D721Med (cell line): ENCODE data around the gene NDUFS8.

Experiments used
- DNase-seq: peaks from one replicate; pipeline ENCODE4 v3.0.0; 2011; ENCODE audit warnings: low spot score; ENCODE audit not compliant: insufficient read length
- FAIRE-seq: peaks from 2 replicates; lab custom pipeline; 2011; peaks lifted over from hg19 to GRCh38; lab: Jason Lieb, UNC
- CTCF ChIP-seq: IDR thresholded peaks from 2 replicates; pipeline ENCODE4 v1.5.1; 2012; ENCODE audit warnings: mild to moderate bottlenecking, control low read depth; ENCODE audit not compliant: insufficient read depth; ENCODE audit errors: missing control alignments

Gene NDUFS8

GRCh38 chr11:68036141-68036716, 5.7 kb downstream of the NDUFS8 start:
- no peak for TF ChIP-seq CTCF
- FAIRE-seq (no peak), DNase-seq (no peak)

DNA sequence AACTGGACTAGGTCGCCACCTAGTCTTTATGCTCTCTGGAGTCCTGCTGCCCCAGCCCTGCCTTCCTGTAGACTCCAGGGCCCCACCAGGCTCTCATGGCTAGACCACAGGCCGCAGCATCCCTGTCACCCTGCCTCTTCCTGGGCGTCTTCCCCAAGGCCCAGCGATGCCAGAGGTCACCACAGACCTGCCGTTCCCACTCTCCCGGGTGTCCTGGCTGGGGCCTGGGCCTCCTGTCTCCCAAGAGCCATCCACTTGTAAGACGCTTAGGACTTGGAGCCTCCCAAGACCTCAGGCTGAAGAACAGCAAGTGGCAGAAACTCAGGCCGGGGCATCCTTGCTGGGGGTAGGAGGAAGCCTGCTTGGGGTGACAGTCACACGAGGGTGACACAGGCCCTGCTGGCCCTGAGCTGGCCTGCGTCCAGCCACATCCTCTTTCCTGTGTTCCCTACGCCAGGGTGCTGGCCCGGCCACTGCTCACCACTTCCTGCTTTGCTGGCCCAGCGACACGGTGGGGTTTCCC, 6.3 kb downstream of the NDUFS8 start:
- FAIRE-seq: no peak
- DNase-seq: no peak
- no peak for TF ChIP-seq CTCF

- TF ChIP-seq CTCF: no peak
- FAIRE-seq (no peak), DNase-seq (no peak)
These were observed 7.1 kb downstream of the NDUFS8 start for GRCh38 chr11:68037411-68038225.

DNA sequence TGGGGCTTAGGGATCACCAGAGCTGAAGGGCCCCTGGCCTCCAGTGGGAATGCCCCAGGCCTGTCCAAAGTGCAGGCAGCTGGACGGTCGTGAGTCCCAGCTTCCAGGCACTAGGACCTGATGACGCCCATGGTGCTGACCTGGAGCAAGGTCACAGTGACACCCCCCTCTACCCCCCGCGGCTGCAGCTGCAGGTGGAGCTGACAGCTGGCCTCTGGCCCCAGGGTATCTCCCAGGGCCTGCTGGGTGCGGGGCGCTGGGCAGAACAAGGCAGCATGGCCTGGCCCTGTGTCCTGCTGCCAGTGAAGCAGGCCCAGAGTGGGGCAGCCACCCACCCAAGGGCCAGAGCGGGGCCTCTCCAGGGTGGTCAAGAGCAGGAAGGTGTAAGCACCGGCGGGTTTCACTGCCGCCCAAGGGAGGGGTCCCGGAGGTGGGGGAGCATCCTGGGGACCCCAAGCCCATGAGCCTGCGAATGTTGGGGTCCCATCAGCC, 7.8 kb downstream of the NDUFS8 start:
- no peak for FAIRE-seq
- no peak for TF ChIP-seq CTCF
- DNase-seq: no peak

DNA sequence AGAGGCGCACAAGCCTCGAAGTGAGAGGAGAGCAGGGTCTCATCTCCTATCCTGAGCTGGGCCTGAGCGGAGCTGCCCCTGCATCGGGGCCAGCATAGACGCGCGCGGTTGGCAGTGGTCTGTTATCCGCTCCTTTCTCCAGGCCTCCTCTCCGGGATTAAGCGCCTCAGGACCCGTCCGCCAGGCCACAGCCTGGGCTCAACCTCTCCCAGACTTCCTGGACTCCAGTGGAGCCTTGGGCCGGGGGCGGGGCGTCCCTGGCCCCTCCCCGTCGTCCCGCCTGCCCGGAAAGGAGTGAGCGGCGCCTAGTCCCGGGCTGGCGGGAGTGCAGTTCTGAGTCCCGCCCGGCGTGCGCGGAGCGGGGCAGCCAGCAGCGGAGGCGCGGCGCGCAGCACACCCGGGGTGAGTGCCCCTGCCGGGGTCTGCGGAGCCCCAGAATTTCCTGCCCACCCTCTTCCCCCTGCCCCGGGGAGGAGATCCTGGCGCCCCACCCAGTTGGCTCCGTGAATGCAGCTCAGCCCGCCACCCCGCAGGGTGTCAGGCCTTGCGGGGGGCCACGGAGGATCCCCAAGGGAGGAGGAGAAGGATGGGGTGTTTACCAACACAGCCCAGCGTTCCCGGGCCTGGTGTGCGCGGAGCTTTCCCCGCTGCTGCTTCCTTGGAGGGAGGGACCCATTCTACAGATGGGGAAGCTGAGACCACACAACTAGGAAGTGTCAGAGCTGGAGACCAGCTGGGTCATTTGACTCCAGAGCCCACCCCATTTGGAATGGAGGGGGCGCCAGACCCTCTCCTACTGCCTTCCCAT, 8.4 kb downstream of the NDUFS8 start, which contains the start of gene TCIRG1:
TSS of gene TCIRG1 (plus strand) at position 308 of the 808 bp plus-strand sequence. CDS start 2,247 bp downstream, outside the sequence.
- FAIRE-seq (no peak), DNase-seq (no peak)
- no peak for TF ChIP-seq CTCF

- DNase-seq (no peak), FAIRE-seq (no peak)
- no peak for TF ChIP-seq CTCF
These were observed 9.1 kb downstream of the NDUFS8 start for GRCh38 chr11:68039526-68040086.
